HEK293T (cell line): ENCODE results near the gene SGIP1.
A peak's percentile ranks its signal among the peaks of the same experiment; 100 is the strongest.

ENCODE experiments used
- CTCF ChIA-PET: fragments of 350-600 bp; formaldehyde crosslinking; extraction: SDS; loops from one replicate; lab custom pipeline; 2021; ENCODE audit warnings: antibody characterized with exemption, inconsistent platforms; lab: Yijun Ruan, JAX
- POLR2A ChIA-PET: fragments of 350-600 bp; formaldehyde crosslinking; extraction: SDS; loops from one replicate; lab custom pipeline; 2020; ENCODE audit warnings: antibody characterized with exemption, inconsistent platforms; lab: Yijun Ruan, JAX
- DNase-seq: peaks from one replicate; pipeline ENCODE4 v3.0.0; 2012; ENCODE audit warnings: mixed read lengths; ENCODE audit errors: extremely low spot score
- ARNT ChIP-seq: fragments of 450-650 bp; IDR thresholded peaks from 2 replicates; pipeline ENCODE4 v1.6.1; 2017; ENCODE audit warnings: mild to moderate bottlenecking
- BHLHE40 ChIP-seq: fragments of 450-650 bp; IDR thresholded peaks from 2 replicates; pipeline ENCODE4 v1.6.1; 2016; ENCODE audit warnings: mild to moderate bottlenecking, moderate library complexity, borderline replicate concordance
- CTBP1 ChIP-seq: fragments of 450-650 bp; IDR thresholded peaks from 2 replicates; pipeline ENCODE4 v1.6.1; 2016; ENCODE audit warnings: borderline replicate concordance
- ELF4 ChIP-seq: fragments of 450-650 bp; IDR thresholded peaks from 2 replicates; pipeline ENCODE4 v1.6.1; 2017; ENCODE audit warnings: antibody characterized with exemption
- FOXA1 ChIP-seq: fragments of 450-650 bp; IDR thresholded peaks from 2 replicates; pipeline ENCODE4 v1.6.1; 2016; ENCODE audit warnings: mild to moderate bottlenecking
- FOXK2 ChIP-seq: fragments of 450-650 bp; IDR thresholded peaks from 2 replicates; pipeline ENCODE4 v1.6.1; 2016; ENCODE audit warnings: mild to moderate bottlenecking
- FOXM1 ChIP-seq: fragments of 450-650 bp; IDR thresholded peaks from 2 replicates; pipeline ENCODE4 v1.6.1; 2017; ENCODE audit warnings: mild to moderate bottlenecking, borderline replicate concordance
- HDGF ChIP-seq: fragments of 450-650 bp; IDR thresholded peaks from 2 replicates; pipeline ENCODE4 v1.6.1; 2017; ENCODE audit warnings: antibody characterized with exemption, borderline replicate concordance
- L3MBTL2 ChIP-seq: fragments of 450-650 bp; conservative IDR thresholded peaks from 2 replicates; pipeline ENCODE4 v1.6.1; 2016; ENCODE audit warnings: mild to moderate bottlenecking
- LEF1 ChIP-seq: fragments of 450-650 bp; IDR thresholded peaks from 2 replicates; pipeline ENCODE4 v1.6.1; 2017; ENCODE audit warnings: mild to moderate bottlenecking, borderline replicate concordance
- NFRKB ChIP-seq: fragments of 450-650 bp; IDR thresholded peaks from 2 replicates; pipeline ENCODE4 v1.6.1; 2016; ENCODE audit warnings: mild to moderate bottlenecking, moderate library complexity
- SP1 ChIP-seq: fragments of 450-650 bp; IDR thresholded peaks from 2 replicates; pipeline ENCODE4 v1.6.1; 2017
- SUZ12 ChIP-seq: fragments of 450-650 bp; IDR thresholded peaks from 2 replicates; pipeline ENCODE4 v1.6.1; 2016; ENCODE audit warnings: mild to moderate bottlenecking
- TARDBP ChIP-seq: fragments of 450-650 bp; IDR thresholded peaks from 2 replicates; pipeline ENCODE4 v1.6.1; 2016
- ZNF384 ChIP-seq: fragments of 450-650 bp; IDR thresholded peaks from 2 replicates; pipeline ENCODE4 v1.6.1; 2016
- TF ChIP-seq, protein P1 (sequence below): fragments of 450-650 bp; IDR thresholded peaks from 2 replicates; pipeline ENCODE4 v1.6.1; 2016

Gene SGIP1

DNA sequence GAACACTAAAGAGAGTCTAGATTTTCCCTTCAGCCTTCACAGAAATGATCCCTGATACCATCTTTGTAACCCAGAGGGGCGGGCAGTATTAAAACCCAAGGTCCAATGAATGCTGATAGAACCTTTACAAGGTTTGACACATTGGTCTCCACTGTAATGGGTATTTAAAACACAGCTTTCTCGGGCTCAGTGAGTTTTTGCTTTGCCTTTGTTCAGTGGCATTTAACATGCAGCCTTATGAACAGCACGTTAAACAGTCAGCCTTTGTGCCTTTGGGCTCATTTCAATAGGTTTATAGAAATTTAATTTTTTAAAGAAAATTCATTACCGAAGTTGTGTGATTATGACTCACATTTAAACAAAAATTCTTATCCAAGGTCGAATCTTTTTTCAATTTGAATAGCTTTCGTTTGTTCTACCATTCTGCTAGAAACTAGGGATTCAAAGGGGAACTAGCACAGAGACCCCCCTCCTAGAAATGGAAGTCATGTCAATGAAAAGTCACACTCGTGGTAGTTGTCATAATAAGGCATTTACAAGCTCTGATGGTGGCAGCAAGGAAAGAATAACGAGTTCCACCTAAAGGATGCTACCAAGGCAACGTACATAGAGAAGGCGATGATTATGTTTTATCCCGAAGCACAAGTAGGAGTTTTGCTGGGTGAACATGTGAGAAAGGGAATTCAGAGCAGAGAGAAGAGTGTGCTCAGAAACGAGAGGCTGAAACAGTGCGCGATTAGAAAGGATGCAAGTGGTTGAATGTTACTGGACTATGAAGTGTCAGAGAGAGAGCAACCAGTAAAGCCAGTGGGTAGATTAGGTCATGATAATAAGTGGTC, 66.2 kb downstream of the SGIP1 start:
- no peak for TF ChIP-seq FOXK2
- no peak for TF ChIP-seq FOXA1
- TF ChIP-seq NFRKB = no peak
- ChIA-PET POLR2A (no interaction called here), CTCF (no interaction called here)
- DNase-seq = no peak

DNA sequence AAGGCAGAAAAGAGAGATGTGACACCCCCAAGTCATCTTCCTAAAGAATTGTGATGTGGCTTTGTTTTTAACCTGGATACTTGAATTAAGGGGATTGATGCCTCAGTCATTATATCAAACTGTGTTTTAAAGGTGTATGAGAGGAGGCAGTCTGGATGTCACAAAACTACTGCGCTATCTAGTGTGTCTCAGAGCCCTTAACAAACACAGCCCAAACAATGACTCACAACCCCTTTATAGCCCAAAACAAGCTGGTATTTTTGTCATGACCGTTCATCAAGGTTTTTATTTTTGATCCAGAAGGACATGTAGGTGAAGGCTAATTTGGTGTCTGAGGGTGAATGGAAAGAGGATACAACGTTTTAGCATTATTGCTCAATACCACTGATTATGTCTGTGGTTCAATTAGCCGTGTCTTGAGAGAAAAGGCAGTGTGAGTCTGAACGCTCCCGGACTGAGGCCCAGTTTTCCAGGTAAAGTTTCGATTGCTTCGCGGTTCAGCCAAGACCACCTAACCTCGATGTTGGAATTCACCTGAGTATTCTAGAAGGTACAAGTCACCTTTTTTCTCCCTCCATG, 71.6 kb downstream of the SGIP1 start:
- TF ChIP-seq SP1 (no peak), FOXK2 (no peak), ARNT (no peak), L3MBTL2 (no peak), TARDBP (no peak), BHLHE40 (no peak), ELF4 (no peak), FOXM1 (no peak), FOXA1 (no peak)
- POLR2A ChIA-PET = no interaction called here
- CTCF ChIA-PET = no interaction called here
- no peak for DNase-seq

DNA sequence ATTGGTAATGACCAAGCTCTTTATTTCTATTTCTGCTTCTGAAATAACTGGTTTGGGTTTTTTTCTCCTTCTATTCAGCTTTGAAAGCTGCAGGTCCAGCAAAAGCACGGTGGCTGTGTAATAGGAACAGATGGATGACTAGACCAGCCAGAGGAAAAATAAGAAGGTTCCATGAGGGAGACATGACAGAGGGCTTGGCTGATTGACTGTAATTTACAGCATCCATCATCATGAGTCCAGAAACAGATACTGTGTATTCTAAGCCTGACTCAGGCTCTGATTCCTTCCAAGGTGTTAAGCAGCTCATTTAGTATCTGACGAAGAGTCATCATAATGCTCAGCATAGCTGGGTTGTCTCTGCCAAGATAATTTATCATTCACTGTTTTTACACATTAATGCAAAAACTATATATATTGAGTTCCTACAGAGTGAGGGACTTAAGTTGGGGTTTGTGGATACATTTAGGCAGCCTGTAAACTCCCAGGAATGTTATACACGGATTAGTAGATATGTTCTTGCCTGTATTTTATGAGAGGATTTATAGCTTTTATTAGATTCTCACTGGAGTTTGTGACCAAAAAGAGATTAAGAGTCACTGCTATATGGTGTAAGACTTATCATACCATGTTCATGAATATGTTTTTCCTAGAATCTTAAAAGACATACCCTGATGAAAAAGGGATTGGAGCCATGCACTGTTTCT, 72.6 kb downstream of the SGIP1 start:
- POLR2A ChIA-PET = no interaction called here
- TF ChIP-seq, protein P1, sequence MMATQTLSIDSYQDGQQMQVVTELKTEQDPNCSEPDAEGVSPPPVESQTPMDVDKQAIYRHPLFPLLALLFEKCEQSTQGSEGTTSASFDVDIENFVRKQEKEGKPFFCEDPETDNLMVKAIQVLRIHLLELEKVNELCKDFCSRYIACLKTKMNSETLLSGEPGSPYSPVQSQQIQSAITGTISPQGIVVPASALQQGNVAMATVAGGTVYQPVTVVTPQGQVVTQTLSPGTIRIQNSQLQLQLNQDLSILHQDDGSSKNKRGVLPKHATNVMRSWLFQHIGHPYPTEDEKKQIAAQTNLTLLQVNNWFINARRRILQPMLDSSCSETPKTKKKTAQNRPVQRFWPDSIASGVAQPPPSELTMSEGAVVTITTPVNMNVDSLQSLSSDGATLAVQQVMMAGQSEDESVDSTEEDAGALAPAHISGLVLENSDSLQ = peak; percentile 54; the same call in 1 of the 2 replicates
- no peak for TF ChIP-seq FOXA1
- DNase-seq = no peak
- CTCF ChIA-PET = no interaction called here

DNA sequence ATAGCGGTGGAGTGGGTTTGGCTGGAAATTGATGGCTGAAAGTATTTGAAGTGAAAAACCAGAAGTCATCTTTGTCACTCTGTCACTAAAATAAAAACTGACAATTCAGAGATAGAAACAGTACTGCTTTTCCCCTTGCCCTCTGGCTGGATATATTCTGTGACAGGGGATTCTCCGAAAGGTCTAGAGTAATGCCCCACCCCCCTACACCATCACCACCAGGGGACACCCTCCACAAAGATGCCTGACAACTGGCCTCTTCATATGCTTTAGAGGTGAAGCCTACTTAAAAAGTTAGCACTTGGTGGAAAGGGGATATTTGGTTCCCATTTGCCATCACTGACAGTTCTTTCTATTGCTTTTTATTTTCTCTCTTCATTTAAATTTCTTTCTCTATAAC, 73.5 kb downstream of the SGIP1 start:
- DNase-seq = no peak
- ChIA-PET POLR2A (no interaction called here), CTCF (interaction anchor here (0.5 kb wide), 1 partner anchor 15 kb away, joined by 3 read pairs; no protein-coding TSS in a partner anchor)
- no peak for TF ChIP-seq CTBP1
- TF ChIP-seq ELF4 = no peak
- TF ChIP-seq ZNF384 = no peak
- no peak for TF ChIP-seq FOXK2
- no peak for TF ChIP-seq FOXA1
- no peak for TF ChIP-seq ARNT
- TF ChIP-seq LEF1 = no peak
- TF ChIP-seq FOXM1 = no peak

DNA sequence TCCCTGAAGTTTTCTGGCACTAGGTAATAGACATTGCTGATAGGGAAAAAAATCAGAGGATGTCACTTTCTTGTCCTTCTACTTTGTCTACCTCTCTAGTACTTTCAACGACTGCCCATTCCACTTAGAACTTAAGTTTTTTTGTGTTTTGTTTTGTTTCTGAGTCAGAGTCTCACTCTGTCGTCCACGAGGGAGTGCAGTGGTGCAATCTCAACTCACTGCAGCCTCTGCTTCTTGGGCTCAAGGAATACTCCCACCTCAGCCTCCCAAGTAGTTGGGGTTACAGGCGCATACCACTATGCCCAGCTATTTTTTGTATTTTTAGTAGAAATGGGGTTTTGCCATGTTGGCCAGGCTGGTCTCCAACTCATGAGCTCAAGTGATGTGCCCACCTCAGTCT, 79.2 kb downstream of the SGIP1 start:
- no peak for DNase-seq
- POLR2A ChIA-PET = no interaction called here
- TF ChIP-seq SUZ12 = no peak
- TF ChIP-seq TARDBP = no peak
- TF ChIP-seq ELF4 = no peak
- no peak for TF ChIP-seq L3MBTL2
- TF ChIP-seq SP1 = no peak
- CTCF ChIA-PET = no interaction called here

DNA sequence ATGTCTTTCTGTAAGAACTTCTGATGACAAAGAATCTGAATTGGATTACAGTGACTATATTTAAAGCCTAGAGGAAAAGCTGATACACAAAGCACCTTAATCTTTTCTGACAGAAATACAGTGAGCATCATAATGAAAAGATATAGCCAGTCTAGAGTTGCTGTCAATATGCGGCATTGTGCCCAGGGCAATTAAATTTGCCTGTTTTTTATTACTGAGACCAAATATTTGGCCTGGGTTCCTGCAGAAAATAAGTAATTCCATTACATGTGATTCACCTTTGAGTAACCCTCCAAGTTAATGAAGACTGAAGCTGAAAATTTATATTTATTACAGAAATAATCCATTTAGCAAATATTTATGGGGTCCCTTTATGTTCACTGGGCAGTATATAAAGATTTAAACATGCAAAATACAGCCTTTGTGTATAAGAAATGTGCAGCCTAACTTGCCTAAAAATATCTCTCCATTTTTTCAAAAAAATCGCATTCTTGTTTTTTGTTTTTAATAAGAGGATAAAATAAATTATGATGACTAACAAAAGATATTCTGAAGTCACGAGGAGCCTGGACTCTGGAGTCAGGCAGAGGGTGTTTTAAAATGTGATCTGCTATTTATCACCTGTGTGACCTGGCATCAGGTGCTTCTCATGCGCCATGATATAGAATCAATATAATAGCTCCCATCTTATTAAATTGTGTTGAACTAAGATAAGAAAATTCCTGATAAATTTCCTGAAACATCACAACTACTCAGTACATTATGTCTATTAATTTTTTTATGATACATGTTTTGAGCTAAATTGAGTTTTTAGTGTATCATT, 83.6 kb downstream of the SGIP1 start:
- DNase-seq = no peak
- TF ChIP-seq, protein P1 = no peak
- TF ChIP-seq ELF4 = no peak
- no peak for TF ChIP-seq FOXM1
- TF ChIP-seq SUZ12 = no peak
- TF ChIP-seq L3MBTL2 = no peak
- no peak for TF ChIP-seq ARNT
- no peak for TF ChIP-seq HDGF
- TF ChIP-seq ZNF384 = no peak
- TF ChIP-seq TARDBP = no peak
- TF ChIP-seq BHLHE40 = no peak
- POLR2A ChIA-PET = no interaction called here
- CTCF ChIA-PET = no interaction called here

DNA sequence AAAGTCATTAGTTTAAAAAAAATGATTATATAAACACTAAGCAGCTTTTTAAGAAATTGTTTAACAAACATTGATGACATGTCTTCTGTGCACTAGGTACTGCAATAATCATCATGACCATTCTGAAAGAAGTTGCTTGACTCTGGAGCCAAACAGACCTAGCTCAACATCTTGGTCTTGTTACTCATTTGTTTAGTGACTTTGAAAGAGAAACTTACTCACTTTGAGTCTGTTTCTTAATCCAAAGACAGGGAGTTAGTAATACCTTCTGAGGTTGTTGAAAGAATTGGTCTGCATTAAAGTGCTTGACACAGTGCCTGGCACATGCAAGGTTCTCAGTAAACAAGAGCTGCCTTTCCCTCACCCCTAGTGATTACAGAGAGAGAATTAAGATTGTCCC, 84.4 kb downstream of the SGIP1 start:
- ChIA-PET CTCF (no interaction called here), POLR2A (no interaction called here)
- DNase-seq = no peak
- no peak for TF ChIP-seq SP1
- TF ChIP-seq CTBP1 = no peak
- TF ChIP-seq FOXA1 = no peak
- TF ChIP-seq, protein P1 = no peak
- no peak for TF ChIP-seq FOXM1
- no peak for TF ChIP-seq ELF4
- TF ChIP-seq SUZ12 = no peak
